ENCODE data around the gene GPR4. TPM values are rescaled to one million over a fixed set of nuclear protein-coding genes. Genes with fewer than 3 reads are reported as not detected.

GPR4 gene
- total and polyA plus RNA-seq, 2 of the 8 experiments (the other 6 are each of a cell fraction or from before 2014, with no cell fraction given) = 0.19 to 0.39 TPM

- no peak for TF ChIP-seq ZNF274 (IDR thresholded peaks at IDR 0.05; ENCODE audit: borderline replicate concordance, extremely low read depth, low read length)
- TF ChIP-seq NRF1 (IDR thresholded peaks at IDR 0.05; ENCODE audit: low read depth, low read length) = no peak
- peak; percentile 92 for TF ChIP-seq EGR1 (IDR thresholded peaks at IDR 0.05; ENCODE audit: borderline replicate concordance, low read depth, low read length)
- no peak for TF ChIP-seq TCF12 (IDR thresholded peaks at IDR 0.05; ENCODE audit: low read depth, low read length)
- no peak for TF ChIP-seq POLR2AphosphoS5 (IDR thresholded peaks at IDR 0.05; ENCODE audit: low read depth, low read length)
- TF ChIP-seq ATF3 (IDR thresholded peaks at IDR 0.05; ENCODE audit: insufficient read depth, low read depth, low read length) = no peak
- TF ChIP-seq HDAC2 (IDR thresholded peaks at IDR 0.05; ENCODE audit: borderline replicate concordance in 1 of 2, low read depth in 2 of 2, low read length in 2 of 2) = peak in 1 of 2 experiments; percentile 99; a peak in 2 of 4 replicates
- peak; percentile 99 for TF ChIP-seq SP1 (IDR thresholded peaks at IDR 0.05; ENCODE audit: low read depth, low read length)
- TF ChIP-seq JUND (IDR thresholded peaks at IDR 0.05; ENCODE audit: low read length) = peak; percentile 55; the same call in 1 of the 2 replicates
Observed at GRCh38 chr19:45645631-45646344, 43.8 kb upstream of the GPR4 start (continued).
